GM18498 (cell line): ENCODE results near the gene MARCHF9.

ENCODE experiments used
- ATAC-seq: cut with Tn5 transposase; IDR thresholded peaks from one replicate; pipeline ENCODE4 v1.9.1; 2021; ENCODE audit warnings: mild to moderate bottlenecking, moderate library complexity; ENCODE audit not compliant: unreplicated experiment

The MARCHF9 gene

DNA sequence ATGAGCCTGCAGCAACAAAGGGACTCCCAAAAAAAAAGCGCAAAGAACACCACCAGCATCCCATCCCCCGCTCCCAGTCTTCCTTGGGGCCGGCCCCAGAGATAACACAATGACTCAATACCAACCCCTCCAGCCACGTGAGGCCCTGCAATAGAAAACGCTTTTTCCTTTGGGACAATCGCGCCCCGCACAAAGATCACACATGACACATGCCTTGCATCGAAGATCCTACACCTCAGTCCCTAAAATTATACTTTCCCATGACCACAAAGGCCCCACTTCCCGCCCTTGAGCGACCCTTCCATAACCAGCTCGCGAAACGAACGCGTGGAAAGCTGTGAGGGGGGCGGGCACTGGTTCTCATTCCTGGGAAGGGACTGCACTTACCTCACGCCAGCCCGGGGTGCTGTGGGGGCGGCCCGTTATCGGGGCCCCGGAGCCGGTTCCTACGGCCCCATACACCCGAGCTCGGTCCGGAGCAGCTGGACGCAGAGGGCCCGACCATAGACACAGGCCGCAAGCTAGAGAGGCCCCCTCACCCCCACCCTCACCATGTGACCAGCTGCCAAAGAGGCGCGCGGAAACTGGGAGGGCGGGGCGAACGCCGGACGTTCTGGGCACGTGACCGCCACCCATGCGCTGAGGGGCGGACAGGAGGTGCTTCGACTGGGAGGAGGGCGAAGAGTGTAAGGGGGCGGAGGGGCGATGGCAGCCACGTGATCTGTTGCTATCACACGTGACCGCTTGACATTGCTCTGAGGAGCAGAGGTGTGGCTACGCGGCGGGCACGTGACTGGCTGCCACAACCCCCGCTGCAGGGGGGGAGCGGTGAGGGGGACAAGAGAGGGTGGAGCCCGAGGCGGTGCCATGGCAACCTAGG is 2.9 kb upstream of the MARCHF9 start, which contains the start of gene CDK4:
CDK4 (minus strand) TSS at position 523 of the 880 bp plus-strand sequence. CDS start 593 bp downstream, outside the sequence.
- ATAC-seq = peak; percentile 70

DNA sequence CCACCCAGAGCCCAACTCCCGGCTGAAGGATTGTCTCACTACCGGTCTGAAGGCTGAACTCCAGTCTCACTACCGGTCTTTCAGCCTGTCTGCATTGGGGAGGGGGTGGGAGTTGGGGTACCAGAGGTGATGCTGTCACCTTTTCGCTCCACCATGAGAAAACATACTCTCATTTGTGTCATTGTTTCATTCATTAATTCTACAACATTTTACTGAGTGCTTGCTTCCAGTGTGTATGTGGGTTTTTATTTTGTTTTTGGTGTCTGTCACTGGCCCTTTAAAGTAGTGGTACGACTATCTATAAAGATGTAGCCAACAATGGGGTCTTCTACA is 2.3 kb upstream of the MARCHF9 start:
- ATAC-seq = no peak

- no peak for ATAC-seq
These were observed 1.1 kb upstream of the MARCHF9 start for GRCh38 chr12:57753756-57754337.

GRCh38 chr12:57755194-57755453 is 221 bp downstream of the MARCHF9 start:
- ATAC-seq = no peak

DNA sequence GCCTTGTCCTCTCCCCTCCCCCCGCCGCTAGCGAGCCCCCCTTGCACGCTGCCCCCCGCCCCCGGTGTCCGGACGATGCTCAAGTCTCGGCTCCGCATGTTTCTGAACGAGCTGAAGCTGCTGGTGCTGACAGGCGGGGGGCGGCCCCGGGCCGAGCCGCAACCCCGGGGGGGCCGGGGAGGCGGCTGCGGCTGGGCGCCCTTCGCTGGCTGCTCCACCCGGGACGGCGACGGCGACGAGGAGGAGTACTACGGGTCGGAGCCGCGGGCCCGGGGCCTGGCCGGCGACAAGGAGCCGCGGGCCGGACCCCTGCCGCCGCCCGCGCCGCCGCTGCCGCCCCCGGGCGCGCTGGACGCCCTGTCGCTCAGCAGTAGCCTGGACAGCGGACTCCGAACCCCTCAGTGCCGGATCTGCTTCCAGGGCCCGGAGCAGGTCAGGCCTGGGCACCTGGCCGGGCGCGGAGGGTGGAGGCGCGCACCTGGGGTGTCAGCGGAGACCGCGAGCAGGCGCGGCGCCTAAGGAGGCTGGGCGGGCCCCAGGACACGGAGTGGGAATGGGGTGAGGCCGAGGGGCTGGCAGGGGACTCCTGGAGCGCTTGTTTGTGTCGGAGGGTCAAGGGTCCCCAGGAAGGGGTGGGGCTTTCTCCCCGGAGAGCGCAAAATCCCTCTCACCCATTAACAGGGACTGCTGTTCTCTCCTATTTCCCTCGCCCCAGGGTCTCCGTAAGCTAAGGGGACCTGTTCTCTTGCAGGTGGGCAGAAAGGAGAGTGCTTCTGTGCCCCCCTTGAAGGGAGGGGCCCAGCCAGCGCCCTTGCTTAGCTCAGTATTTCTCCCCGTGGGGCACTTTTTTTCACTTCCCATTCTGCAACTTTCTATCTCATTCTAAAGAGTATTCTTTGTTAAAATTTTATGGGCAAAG is 810 bp downstream of the MARCHF9 start:
- no peak for ATAC-seq

DNA sequence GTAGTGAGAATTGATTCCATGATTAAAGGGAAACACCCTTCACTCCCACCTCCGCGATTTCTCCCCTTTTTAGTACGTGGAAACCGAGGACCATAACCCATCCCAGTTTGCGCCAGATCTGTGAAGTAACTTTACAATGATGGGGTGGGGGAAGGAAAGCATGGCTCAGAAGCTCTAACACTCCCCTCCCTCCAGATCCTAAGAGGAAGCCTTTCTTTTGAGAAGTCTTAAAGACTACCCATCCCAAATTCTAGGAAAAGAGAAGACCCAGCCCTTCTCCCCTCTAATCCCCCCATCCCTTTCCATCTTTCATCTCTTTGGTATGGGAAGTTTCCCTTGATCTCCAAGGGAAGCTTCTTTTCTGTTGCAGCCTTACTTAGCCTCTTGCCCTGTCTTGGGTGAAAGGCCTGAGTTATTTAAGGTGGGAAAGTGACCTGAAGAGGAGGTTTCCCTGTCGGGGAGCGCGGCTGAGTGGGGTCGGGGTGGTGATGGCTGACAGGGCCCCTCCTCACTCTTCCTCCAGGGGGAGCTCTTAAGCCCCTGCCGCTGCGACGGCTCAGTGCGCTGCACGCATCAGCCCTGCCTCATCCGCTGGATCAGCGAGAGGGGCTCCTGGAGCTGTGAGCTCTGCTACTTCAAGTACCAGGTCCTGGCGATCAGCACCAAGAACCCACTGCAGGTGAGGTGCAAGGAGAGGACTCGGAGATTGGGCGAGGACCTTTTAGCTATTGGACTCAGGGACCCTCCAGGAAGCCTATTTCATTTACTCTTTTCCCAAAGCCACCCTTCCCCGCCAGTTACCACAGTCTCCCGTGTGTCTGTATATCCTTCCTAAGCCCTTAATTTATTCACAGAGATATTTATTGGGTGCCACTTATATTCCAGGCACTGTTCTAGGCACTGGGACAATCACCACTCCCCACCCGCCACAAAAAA is 1.8 kb downstream of the MARCHF9 start:
- no peak for ATAC-seq

- no peak for ATAC-seq
These were observed 2.9 kb downstream of the MARCHF9 start for GRCh38 chr12:57757771-57758170.

DNA sequence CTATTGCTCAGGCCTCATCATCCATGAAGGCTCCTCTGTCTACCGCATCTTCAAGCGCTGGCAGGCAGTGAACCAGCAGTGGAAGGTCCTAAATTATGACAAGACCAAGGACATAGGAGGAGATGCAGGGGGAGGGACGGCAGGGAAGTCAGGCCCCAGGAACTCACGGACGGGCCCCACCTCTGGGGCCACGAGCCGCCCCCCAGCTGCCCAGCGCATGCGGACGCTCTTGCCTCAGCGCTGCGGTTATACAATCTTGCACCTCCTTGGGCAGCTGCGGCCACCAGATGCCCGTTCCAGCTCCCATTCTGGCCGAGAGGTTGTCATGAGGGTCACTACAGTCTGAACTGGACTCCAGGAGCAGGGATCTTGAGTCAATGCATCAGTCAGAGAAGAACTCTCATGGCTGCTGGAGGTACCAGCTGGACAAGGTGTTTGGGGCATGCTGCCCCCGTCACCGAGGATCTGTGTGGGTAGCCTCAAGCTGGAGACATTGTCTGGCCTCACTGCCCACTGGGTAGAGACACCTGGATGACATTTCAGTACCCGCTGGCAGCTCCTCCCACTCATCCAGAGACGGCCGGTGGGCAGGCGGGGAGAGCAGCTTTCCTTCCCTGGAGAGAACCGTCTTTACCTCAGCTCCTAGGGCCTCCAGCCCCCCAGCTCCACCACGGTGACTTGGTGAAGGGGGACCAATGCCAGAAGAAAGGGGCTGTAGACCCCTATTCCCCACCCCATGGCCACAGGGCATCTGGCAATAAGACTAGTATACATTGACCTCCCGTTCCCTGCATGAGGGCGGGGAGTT is 3.9 kb downstream of the MARCHF9 start:
- ATAC-seq = no peak

DNA sequence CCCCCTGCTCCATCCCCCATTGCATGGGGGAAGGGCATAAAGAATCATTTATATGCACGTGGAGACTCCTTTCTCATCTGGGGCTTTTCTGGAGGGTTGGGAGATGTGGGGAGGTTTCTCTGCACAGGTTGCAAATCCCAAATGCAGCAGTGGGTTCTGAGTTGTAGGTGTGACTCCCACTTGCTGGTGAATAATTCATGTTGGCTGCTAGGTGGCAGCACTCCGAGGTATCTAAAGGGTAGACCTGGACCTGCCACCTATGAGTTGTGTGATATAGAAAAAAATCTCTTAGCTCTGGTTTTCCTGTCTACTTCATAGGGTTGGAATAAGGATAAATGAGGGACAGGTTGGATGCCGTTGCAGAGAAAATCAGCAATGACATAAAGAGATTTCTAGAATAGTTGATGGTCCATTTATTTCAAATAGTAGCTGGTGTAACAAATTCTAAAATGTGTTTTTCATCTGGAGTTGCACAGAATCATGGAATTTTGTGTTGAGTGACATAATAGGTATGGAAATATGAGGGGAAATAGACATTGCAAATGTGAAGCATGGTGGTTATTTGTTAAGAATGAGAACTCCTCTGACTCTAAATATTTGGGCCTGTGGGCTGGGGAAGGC is 4.6 kb downstream of the MARCHF9 start:
- no peak for ATAC-seq

DNA sequence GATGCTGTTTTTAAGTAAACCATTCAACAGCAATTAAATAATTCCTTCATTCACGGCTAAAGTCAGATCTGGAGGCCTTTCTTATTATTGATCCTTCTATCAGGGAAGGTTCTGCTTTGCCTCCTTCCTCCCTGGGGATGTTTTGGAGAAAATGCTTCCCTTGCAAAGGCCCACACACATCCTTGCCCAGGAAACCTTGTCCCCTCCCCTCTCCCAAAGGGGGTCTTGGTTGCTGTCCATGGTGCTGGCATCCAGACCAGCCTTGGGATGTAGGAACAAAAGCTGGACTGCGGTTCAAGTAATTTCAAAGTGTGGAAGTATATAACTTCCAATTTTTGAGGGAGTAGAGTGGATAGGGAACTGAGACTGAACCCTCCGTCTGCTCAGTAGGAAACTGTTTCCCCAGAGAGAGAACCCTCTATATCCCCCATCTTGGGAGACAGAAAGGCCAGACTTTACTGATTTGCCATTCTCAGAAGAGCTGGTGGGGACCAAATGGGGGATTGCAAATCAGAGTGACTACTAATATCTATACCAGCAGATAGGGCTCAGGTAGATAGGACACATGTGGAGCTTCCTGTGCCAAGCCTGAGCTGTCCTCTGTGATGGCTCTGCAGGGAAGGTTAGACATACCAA is 5.6 kb downstream of the MARCHF9 start:
- no peak for ATAC-seq

DNA sequence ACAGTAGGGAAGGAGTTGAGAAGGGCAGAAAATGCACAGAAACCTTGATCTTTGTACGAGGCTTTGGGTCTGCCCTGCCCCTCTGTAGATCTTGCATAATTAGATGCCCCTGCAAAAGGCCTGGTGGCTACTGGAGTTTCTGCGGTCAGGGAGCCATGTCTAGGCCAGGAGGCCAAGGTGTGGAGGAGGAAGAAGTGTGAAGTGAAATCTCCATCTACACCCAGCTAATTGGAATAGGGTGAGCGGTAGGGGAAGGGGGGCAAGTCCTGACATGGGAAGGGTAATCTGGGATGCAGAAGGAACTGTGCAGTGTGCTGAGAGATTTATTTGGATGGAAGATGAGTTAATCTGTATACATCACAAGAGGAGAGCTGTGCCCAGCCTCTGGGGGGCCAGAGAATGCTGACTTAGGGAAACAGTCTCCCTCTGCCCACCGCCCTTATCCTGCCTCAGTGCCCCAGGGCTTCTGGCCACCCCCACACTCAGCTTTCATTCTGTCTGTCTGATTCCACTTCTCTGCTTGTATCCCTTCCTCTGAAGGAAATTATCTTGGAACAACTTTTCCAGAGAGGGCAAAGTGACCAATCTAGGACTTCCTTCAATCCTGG is 6.6 kb downstream of the MARCHF9 start:
- ATAC-seq = no peak

- no peak for ATAC-seq
These were observed 7.6 kb downstream of the MARCHF9 start for GRCh38 chr12:57762463-57762862.

- ATAC-seq = no peak
These were observed 9.2 kb downstream of the MARCHF9 start for GRCh38 chr12:57763881-57764661.

DNA sequence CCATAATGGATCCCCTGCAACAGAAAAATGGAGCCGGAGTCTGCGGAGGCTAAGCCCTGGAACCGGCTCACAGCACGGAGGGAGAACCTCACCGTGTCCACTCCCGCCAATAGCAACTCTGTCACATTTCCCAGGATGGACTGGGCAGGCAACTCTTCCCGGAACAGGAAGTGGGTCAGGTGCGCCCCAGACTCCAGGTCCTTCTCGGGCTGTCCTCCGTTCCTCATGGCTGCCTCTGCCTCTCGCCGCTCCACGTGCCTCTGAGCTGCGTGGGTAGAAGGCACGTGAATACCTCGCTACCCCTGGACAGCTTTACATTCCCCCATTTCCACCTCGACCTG is 9.7 kb downstream of the MARCHF9 start:
- ATAC-seq = peak; percentile 15

DNA sequence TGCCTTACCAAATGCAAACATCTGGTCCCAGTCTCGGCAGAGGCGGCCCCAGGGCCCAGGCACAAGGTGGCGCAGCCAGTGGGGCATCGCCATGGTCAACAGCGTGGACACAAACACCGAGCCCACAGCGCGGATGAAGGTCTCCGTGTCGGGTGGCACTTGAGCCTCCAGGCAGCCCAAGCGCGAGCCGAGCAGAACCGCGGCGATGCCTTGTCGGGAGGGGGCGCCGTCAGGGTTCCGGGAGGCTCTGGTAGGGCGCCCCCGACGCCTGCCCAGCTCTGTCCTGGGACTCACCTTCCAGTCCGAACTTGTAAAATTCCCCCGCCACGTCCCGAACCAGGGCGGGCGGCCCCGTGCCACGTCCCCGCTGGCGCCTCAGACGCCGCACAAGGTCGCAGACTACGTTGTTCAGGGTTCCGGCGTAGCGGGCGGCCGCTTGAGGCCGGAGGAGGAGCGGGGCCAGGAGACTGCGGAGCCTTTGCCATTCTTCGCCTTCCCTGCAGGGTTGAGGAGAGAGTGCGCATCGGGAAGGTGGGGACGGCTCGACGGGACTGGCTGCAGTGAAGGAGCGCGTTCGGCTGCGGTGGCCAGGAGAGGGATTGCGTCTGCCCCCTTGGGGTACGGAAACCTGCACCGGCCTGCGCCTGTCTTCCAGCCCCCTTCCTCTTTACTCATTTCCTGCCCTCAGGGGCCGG is 10.2 kb downstream of the MARCHF9 start:
- peak; percentile 63 for ATAC-seq

DNA sequence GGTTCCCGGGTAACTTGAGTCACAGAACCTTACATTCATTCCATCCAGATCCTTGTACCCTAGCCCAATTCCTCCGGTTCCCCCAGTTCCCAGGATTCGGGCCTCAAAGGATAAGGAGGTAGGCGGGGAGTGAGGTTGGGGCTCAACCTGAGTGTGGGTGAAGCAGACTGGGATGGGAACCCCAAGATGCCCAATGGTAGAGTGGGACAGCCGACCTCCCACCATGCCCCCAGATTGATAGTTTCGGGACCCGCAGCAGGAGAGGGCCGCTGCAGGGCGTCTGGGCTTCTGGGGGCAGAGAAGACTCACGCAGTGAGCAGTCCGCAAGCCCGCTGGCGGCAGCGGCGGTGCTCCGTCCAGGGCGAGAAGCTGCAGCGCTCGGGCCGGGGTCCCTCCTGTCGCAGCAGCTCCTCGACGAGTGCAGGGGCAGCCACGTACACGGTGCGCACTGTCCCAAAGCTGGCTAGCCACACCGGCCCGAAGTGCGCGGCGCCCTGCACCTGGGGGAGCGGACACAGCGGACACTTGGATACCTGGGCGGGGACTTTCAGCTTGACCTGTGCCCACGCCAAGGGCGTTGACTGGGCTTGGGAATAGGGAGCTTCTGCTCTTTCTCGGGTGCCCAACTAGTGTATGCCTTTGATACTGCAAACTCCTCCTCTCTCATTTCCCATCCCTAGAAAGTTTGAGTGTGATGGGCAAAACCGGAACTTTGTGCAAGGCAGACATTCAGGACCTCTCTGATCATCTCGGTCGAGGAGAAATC is 11.0 kb downstream of the MARCHF9 start:
- ATAC-seq = peak; percentile 1
